NCI-H187 treated with DMSO at 0.1 percent for 48 hours (cell line): ENCODE data around the gene FJX1.
A peak's percentile ranks its signal among the peaks of the same experiment; 100 is the strongest.

Experiments used
- DNase-seq: peaks from one replicate; lab custom pipeline; 2025; lab: John Stamatoyannopoulos, UW

The FJX1 gene

DNA sequence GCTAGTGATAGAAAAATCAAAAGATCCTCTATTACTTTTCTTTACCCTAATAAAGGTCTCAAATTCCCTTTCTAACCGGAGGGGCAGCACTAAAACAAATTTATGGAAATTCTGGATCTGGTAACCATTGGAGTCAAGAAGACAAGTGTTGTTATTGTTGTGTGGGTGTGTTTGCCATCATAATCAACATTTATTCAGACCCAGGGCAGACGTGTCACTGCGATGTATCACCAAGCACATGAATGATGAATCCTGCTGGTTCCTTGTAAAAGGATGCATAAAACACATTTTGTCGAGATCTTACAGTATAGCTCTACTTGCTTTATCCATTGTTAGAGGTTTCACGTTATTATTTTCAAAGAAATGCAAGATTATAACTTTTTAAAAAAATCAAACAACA is 12.1 kb upstream of the FJX1 start:
- no peak for DNase-seq

DNA sequence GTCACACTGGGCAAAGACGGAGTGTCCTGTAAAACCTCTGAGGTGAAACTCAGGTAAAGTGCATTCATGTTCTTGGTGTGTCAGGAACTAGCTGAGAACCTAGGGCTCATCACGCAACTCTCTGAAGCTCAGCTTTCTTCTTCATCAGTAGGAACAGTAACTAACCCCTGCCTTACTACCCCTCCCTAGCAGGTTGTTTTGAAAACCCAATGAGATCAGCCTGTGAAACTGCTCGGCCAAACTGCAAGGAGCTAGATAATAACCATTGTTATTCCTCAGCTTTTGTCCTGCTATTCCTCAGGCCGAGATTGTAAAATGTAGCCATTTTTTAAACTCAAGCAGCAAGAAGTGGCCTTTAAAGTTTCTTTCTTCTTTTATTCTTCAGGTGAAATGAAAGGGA is 9.8 kb upstream of the FJX1 start:
- DNase-seq, result no peak

DNA sequence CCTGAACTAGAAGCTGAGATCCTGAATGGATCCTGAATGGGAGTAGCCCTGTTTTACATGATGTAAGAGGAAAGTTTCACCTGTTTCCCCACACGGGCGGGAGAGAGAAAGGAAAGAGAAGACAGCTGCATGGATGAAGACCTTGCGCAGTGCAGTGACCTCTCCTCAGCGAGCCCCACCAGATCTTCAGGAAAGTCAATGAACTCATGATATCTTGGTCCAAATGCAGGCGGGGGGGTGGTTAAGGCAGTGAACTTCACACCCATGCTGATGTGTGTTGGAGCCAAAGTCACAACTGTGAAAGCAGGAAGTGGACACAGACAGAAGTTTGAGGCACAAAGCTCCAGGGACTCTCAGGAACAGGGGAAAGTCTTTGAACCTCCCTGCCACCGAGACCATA is 8.6 kb upstream of the FJX1 start:
- DNase-seq, result no peak

DNA sequence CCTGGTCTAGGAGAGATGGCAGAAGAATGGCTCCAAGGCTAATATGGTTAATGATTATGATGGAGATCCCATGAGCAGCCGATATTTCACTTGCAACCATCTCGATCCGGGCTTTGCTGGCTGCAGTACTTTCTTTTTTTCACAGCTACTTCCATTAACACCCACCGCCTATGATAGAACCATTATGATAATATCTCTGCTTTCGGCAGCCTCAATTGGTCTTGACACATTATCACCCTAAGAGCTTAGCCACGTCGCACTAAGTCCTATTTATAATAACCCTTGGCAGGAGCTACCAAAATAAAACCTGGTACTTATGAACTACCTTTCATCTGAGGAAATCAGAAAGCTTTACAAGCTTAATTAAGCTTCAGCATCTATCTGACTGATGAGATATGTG is 7.6 kb upstream of the FJX1 start:
- DNase-seq, result no peak

DNA sequence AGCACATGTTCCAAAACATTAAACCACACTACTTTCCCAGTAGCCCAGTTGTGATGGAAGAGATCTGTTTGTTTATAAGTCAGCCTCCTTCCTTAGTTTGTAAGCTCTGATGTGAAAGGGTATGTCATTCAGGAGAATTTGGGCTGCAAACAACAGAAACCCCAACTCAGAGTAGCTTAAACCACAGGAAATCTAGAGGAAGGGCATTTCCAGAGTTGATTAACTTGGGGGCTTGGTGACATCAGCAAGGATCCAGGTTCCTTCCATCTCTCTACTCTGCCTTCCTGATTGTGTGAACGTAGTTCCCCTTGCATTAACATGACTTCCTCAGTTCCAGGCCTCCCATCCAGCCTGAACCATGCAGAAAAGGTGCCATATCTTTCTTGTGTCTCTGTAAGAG is 6.5 kb upstream of the FJX1 start:
- DNase-seq, result no peak

DNA sequence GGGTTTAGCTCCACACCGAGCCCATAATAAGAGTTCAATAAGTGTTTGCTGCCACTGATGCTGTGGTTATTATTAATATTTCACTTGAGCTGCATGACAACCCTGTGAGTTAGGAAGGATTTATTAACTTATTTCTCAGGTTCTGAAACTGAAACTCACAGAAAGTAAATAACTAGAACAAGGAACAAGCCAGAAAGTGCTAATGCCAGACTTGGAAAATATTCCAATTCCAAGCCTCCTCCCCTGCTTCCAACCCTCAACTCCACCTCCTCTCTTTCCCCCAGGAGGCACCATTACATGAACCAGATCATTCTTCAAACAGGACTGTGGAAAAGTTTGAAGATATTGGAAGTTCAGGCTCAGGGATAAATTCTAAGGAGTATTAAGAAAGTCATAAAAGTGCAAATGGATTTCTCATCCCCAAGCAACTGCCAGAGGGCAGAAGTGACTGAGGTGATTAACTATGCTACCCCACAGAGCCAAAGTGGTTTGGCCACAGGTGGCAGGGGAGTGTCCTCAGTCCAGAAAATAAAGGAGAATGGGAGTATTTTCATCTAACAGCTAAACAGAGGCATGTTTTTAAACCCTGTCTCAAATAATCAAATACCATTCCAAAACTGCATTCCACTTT is 3.2 kb upstream of the FJX1 start:
- DNase-seq, result no peak

DNA sequence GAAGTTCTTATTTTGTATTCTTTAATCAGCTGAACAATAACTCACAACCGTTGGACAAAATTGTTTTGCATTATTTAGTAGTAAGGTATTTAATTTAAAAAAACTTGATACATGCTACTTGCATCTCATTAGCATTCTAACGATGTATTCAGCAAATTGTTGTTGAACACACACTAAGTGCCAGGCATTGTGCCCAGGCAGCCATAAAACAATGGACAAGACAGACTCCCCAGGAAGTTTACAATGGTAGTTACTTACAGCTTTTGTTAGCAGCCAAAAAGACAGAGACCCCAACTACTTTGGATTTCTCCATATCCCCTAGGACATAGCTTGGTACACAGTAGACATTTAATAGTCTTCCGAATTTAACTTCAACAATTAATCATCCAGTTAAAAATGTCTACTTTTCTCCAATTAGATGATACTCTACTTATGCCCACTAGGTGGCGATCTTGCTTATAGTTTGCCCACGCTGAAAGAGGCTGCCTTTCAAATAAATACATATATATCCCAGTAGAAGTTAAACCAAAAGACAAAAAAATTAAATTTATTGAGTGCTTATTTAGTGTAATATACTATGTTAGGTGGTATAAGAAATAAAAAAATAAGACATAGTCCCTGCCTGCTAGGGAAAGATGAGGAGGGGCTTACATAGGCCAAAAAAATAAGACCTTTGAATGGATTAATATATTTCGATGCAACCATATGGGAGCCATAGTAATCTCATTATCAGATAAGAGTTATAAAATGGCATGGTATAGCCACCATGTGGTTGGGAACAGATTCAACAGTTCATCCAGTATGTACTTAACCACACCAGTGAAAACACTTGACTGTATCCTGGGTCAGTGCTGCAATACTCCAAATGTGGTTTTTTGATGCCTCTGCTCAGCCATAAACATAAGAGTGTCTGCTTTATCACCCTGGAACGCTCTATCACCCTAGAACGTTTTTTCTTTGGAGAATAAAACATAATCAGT is 2.0 kb upstream of the FJX1 start:
- peak; percentile 42 for DNase-seq

DNA sequence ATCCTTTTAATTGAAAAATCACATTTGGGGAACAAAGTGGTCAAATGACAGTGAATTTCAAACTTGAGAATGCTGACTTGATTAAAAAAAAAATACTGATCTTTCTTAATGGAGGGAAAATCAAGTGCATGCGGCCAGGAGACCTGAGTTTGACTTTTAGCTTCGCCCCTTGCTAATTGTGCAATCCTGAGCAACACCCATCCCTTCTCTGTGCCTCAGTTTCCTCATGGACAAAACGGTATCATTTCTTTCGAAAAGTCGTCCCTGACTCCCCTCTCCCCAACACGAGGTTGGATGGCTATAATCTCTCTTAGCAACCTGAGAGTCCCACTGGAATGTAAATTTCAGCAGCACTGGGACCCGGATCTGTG is 959 bp upstream of the FJX1 start:
- no peak for DNase-seq

DNA sequence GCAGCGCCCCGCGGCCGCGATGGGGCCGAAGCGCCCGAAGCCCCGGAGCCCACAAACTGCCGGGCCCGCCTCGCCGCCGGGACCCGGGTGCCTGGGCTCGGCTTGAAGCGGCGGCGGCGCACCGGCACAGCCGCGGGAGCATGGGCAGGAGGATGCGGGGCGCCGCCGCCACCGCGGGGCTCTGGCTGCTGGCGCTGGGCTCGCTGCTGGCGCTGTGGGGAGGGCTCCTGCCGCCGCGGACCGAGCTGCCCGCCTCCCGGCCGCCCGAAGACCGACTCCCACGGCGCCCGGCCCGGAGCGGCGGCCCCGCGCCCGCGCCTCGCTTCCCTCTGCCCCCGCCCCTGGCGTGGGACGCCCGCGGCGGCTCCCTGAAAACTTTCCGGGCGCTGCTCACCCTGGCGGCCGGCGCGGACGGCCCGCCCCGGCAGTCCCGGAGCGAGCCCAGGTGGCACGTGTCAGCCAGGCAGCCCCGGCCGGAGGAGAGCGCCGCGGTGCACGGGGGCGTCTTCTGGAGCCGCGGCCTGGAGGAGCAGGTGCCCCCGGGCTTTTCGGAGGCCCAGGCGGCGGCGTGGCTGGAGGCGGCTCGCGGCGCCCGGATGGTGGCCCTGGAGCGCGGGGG is 346 bp downstream of the FJX1 start:
- DNase-seq, result no peak

DNA sequence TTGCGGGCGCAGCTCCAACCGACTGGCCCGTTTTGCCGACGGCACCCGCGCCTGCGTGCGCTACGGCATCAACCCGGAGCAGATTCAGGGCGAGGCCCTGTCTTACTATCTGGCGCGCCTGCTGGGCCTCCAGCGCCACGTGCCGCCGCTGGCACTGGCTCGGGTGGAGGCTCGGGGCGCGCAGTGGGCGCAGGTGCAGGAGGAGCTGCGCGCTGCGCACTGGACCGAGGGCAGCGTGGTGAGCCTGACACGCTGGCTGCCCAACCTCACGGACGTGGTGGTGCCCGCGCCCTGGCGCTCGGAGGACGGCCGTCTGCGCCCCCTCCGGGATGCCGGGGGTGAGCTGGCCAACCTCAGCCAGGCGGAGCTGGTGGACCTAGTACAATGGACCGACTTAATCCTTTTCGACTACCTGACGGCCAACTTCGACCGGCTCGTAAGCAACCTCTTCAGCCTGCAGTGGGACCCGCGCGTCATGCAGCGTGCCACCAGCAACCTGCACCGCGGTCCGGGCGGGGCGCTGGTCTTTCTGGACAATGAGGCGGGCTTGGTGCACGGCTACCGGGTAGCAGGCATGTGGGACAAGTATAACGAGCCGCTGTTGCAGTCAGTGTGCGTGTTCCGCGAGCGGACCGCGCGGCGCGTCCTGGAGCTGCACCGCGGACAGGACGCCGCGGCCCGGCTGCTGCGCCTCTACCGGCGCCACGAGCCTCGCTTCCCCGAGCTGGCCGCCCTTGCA is 1.0 kb downstream of the FJX1 start:
- no peak for DNase-seq

DNA sequence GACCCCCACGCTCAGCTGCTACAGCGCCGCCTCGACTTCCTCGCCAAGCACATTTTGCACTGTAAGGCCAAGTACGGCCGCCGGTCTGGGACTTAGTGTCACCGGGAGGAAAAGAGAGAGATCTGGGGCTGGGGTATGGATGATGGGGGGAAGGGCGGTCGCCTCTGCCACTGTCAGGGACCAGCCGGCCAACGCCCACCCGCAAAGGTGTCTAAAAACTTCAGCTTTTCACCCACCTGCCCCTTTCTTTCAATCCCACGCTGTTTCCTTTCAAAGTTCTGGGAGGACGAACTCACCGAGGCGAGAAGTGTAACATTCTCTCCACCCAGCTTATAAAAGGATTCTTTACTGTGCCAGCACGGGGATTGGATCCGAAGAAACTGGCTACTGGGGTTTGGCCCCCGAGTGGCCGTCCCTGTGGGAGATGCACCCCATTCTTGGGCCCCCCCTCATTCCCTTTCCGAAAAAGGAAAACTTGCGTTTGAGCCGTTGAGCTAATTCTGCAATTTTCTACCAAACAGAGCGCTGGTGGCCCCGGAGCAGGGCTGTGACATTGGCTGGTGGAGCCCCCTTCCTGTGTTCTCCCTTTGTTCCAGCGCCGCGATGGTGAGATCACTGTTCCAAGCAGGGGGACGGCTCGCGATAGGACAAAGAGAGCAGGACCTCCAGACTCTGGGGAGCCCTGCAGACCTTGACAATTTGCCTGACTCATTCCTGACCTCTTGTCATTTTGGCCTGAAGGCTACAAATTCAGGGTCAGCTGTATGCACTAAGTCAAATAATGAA is 1.8 kb downstream of the FJX1 start:
- no peak for DNase-seq

DNA sequence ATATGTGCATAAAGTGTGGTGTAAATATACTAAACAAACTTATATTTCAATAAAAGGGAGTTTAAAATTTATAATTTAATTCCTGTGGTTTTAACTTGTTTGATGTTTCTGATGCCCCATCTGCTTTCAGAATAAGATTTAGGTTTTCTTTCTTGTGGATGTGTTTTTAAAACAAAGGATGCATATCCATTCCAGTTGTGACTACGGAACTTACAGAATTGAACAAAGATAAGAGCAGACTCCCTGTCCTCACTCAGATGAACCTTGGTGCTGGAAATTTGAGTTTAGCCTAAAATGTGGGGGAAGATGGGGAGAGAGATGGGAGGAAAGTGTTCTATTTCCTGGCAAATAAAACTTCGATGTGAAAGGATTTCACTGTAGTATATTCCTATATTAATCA is 2.5 kb downstream of the FJX1 start:
- DNase-seq, result no peak

DNA sequence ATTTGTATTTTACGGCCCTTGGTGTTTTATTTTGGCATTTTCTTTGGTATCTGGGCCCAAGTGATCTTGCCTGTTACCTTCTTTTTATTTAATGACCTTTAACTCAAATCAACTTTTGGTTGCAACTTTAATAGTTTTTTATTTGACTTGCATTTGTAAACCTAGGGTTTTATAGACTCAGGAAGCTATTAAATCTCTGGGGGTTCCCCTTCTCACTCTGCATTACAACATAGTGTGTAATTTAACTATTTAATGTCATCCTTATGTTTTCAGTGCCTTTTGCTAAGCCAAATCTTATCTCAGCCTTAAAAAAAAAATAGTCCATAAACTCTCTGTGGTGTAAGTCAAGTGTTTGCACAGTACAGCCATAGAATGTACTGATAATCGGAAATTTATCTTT is 3.4 kb downstream of the FJX1 start:
- DNase-seq, result no peak

DNA sequence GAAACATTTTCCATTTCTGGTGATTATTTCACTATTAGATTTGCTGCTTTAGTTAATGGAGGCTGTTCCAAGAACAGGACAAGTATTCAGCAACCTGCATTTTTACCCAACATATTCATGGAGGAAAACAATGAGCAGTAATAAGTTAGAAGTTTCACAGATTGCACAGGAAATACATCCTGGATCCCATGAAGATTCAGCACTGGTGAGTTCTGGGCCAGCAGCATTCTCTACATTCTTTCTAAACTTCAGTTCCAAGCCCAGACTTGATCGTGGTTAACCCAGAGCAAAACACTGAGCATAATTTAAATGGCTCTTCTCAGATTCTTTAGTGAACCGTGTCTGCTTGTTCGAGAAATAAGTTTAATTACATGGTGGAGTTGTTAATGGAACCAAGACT is 3.8 kb downstream of the FJX1 start:
- no peak for DNase-seq

DNA sequence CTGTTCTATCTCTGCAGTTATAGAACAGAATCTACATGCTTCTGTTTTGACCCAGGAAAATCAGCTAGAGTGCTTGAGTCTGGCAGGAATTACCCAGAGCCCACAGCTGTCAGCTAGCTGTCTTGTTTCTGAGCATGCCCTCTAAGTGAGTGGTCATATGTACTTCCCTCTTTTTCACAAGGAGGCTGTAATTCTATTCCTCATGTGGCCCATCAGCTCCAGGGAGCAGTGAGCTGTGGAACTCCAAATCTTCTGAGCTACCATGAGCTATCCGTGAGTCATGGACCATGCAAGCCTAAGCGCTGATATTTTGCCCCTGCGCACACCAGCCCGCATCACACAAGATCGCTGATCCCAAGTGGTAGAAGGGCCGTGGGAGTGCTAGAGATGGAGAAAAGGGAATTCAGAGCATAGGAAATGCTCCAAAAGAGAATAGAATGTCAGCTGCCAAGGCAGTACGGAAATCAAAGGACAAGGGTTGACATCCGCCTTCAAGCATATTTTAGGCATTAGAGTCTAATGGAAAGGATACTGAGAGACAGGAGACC is 5.4 kb downstream of the FJX1 start:
- DNase-seq, result no peak

DNA sequence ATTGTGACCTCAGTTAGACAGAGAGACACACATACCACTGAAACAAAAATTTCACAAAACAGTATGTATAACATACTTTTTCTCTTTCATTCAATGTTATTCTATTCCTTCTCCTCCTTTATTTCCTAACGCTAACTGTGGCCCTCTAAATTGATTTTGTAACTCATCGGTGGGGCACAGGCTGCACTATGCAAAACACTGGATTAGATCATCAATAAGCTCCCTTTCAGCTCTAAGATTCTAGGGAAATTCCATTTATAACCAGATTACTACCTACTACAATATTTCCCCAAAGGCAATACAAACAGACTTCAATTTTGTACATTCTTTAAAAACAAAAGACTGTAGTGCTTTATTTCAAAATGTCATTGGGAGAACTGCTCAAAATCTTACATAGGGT is 6.1 kb downstream of the FJX1 start:
- no peak for DNase-seq

DNA sequence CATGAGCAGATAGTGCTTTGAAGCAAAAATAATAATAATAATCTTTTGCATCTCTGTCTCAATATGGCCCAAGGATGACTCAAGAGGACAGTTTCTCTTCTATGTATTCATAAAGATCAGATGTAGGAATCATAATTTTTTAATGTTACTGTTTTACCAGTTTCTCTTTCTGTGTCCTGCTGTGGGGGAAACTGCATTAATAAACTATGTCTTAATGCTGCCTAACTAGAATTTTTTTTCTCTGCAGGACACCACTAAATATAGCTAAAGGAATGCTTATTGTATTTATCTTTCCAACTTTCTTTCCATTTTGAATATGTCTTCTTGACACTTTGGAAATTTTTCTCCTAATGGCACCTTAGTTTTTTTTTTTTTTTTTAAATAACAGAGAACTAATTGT is 6.5 kb downstream of the FJX1 start:
- DNase-seq, result no peak

DNA sequence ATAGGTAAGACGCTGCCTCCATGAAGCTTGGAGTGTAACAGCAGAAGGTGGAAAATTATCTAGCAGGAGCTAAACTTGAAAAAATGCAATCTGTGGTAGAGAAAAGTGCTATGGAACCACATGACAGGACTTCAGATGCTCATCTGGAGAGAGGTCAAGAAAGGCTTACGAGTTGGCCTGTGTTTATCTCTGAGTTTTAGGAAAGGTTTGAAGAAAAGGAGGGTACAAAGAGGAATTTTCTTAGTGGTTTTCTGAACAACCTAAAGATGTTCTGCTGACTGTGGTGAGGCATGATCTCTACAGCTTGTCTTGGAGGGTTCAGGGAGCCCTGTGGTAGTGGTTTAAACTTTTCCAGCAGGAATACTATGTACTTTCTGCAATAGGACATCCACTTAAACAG is 8.2 kb downstream of the FJX1 start:
- DNase-seq, result no peak

DNA sequence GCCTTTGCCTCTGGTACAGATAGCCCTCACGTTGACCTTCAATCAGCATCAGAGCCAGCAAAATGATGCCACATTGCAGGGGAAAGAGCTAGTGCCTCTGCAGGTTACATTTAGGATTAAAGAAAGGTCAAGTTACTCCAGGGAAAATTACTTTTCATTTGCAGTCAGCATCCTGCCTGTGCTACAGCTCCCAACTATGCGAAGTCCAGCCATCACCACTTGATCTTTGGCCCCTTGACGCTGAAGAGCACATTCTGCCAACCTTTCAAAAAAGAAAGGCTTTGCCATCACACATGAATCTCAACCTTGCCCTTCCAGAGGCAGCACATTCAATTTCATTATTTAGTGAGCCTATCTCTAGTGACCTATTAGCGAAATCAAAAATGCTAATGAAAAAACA is 11.3 kb downstream of the FJX1 start:
- DNase-seq, result no peak

DNA sequence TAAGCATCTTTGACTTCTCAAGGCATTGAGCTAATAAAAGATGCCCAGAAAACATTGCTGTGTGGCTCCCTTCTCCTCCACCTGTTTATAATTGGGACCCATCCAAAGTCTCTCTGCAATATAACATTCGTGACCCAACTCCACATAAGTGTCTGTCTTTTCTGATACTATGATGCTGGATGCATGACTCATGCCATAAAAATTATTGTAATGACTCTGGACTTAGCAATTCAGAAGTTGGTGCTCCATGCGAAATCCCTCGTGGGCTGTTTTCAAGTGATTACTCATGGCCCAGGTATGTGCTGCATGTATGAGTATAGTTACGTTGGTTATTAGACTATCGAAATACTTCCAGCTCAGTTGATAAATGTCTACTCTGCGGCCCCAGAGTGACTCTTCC is 11.7 kb downstream of the FJX1 start:
- DNase-seq, result no peak

DNA sequence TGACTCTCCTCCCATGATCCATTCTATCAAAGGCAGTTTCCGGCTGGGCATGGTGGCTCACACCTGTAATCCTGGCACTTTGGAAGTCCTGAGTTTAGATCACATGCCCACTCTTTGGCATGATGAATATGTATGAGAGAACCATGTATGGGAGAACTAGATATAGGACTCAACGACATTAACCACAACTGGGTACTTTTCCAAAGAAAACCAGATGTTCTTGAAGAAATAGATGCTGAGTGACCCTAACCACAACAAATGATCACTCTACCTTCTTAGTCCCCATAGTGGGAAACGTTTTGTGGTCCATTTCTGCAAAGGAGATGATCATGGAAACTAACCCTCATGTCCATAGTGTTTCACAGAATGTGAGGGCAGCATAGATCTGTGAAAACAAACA is 13.6 kb downstream of the FJX1 start:
- no peak for DNase-seq

DNA sequence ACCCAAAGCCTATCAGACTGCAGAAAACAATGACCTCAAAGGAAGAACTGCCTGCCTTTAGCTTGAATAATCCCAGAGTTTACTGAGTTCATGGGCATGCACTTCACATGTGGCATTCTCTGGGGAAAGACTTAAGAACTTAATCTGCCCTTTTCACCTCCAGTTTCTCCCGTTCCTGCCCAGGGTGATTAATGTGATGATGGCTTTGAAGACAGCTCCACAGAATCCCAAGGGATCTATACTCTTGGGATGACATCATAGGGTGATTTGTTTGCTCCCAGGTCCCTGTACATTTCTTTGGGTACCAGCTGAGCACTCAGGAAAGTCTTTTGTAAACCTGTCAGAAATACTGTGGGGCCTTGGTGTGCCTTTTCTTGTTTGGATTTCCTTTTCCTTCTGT is 14.0 kb downstream of the FJX1 start:
- DNase-seq, result no peak
